H9 (cell line): ENCODE measurements around the gene SMAD6. TPM values are rescaled to one million over a fixed set of nuclear protein-coding genes. Genes with fewer than 3 reads are reported as not detected.

Experiments used
- DNase-seq: peaks from one replicate; pipeline ENCODE4 v3.0.0-alpha.2; 2017
- H2AFZ ChIP-seq: one replicate; pipeline ENCODE4 v1.6.1; 2013; ENCODE audit warnings: mild to moderate bottlenecking, low read length, control low read depth, moderate library complexity
- H2AK5ac ChIP-seq: 2 replicates; pipeline ENCODE4 v1.6.1; 2013; ENCODE audit warnings: low read length, control low read depth, mixed read lengths; ENCODE audit not compliant: insufficient read length
- H2BK120ac ChIP-seq: one replicate; pipeline ENCODE4 v1.6.1; 2013; ENCODE audit warnings: low read depth, mild to moderate bottlenecking, low read length, control low read depth, inconsistent platforms; ENCODE audit not compliant: poor library complexity, severe bottlenecking
- H2BK12ac ChIP-seq: 2 replicates; pipeline ENCODE4 v1.6.1; 2013; ENCODE audit warnings: low read length, control low read depth, mixed read lengths, low read depth; ENCODE audit not compliant: insufficient read length
- H2BK15ac ChIP-seq: 2 replicates; pipeline ENCODE4 v1.6.1; 2013; ENCODE audit warnings: low read depth, low read length, control low read depth
- H2BK20ac ChIP-seq: one replicate; pipeline ENCODE4 v1.6.1; 2013; ENCODE audit warnings: low read depth, mild to moderate bottlenecking, low read length, control low read depth, inconsistent platforms; ENCODE audit not compliant: poor library complexity, severe bottlenecking
- H2BK5ac ChIP-seq: 2 replicates; pipeline ENCODE4 v1.6.1; 2013; ENCODE audit warnings: low read length, control low read depth, mixed read lengths; ENCODE audit not compliant: insufficient read length
- H3K14ac ChIP-seq: 2 replicates; pipeline ENCODE4 v1.6.1; 2013; ENCODE audit warnings: low read length, control low read depth; ENCODE audit not compliant: insufficient read depth
- H3K18ac ChIP-seq: 2 replicates; pipeline ENCODE4 v1.6.1; 2013; ENCODE audit warnings: low read depth, mild to moderate bottlenecking, mixed read lengths, low read length, control low read depth; ENCODE audit not compliant: insufficient read length
- H3K23ac ChIP-seq: 2 replicates; pipeline ENCODE4 v1.6.1; 2013; ENCODE audit warnings: low read length, control low read depth, mixed read lengths, low read depth; ENCODE audit not compliant: insufficient read length
- H3K23me2 ChIP-seq: 2 replicates; pipeline ENCODE4 v1.6.1; 2013; ENCODE audit warnings: low read depth, mild to moderate bottlenecking, mixed read lengths, low read length, control low read depth; ENCODE audit not compliant: insufficient read length, poor library complexity, severe bottlenecking
- H3K27ac ChIP-seq: 2 replicates; pipeline ENCODE4 v1.5.1; 2013; ENCODE audit warnings: low read length, control low read depth, mixed read lengths, low read depth; ENCODE audit not compliant: insufficient read length
- H3K27me3 ChIP-seq: 2 replicates; pipeline ENCODE4 v1.6.1; 2013; ENCODE audit warnings: low read length, control low read depth, inconsistent platforms; ENCODE audit not compliant: insufficient read depth
- H3K4ac ChIP-seq: 2 replicates; pipeline ENCODE4 v1.6.1; 2013; ENCODE audit warnings: low read depth, mild to moderate bottlenecking, control low read depth, inconsistent platforms, low read length, moderate library complexity
- H3K4me1 ChIP-seq: 2 replicates; pipeline ENCODE4 v1.6.1; 2013; ENCODE audit warnings: low read length, control low read depth, inconsistent platforms; ENCODE audit not compliant: insufficient read depth
- H3K4me2 ChIP-seq: 2 replicates; pipeline ENCODE4 v1.6.1; 2013; ENCODE audit warnings: low read length, control low read depth, mixed read lengths; ENCODE audit not compliant: insufficient read length, insufficient read depth
- H3K56ac ChIP-seq: 2 replicates; pipeline ENCODE4 v1.6.1; 2013; ENCODE audit warnings: low read depth, mild to moderate bottlenecking, mixed read lengths, low read length, control low read depth; ENCODE audit not compliant: insufficient read length
- H3K79me1 ChIP-seq: 2 replicates; pipeline ENCODE4 v1.6.1; 2013; ENCODE audit warnings: low read depth, mild to moderate bottlenecking, moderate library complexity, low read length, control low read depth, inconsistent platforms; ENCODE audit not compliant: insufficient read depth, poor library complexity, severe bottlenecking
- H3K79me2 ChIP-seq: 2 replicates; pipeline ENCODE4 v1.6.1; 2013; ENCODE audit warnings: low read length, control low read depth, inconsistent platforms; ENCODE audit not compliant: insufficient read depth
- H3K9ac ChIP-seq: 2 replicates; pipeline ENCODE4 v1.6.1; 2013; ENCODE audit warnings: low read length, control low read depth, mixed read lengths; ENCODE audit not compliant: insufficient read length; ENCODE audit errors: extremely low read depth
- H3K9me3 ChIP-seq: one replicate; pipeline ENCODE4 v1.6.1; 2013; ENCODE audit warnings: low read depth, low read length, inconsistent platforms; ENCODE audit not compliant: control insufficient read depth
- H3T11ph ChIP-seq: one replicate; pipeline ENCODE4 v1.6.1; 2013; ENCODE audit warnings: mild to moderate bottlenecking, low read length, control low read depth, inconsistent platforms
- H4K20me1 ChIP-seq: one replicate; pipeline ENCODE4 v1.6.1; 2013; ENCODE audit not compliant: control insufficient read depth, insufficient read length, insufficient read depth
- H4K5ac ChIP-seq: 2 replicates; pipeline ENCODE4 v1.6.1; 2013; ENCODE audit warnings: low read depth, mild to moderate bottlenecking, mixed read lengths, low read length, control low read depth; ENCODE audit not compliant: insufficient read length
- H4K8ac ChIP-seq: replicated peaks from 2 replicates; pipeline ENCODE4 v1.6.1; 2013; ENCODE audit warnings: low read length, control low read depth, mixed read lengths, low read depth; ENCODE audit not compliant: insufficient read length
- H4K91ac ChIP-seq: 2 replicates; pipeline ENCODE4 v1.6.1; 2013; ENCODE audit warnings: low read depth, mild to moderate bottlenecking, moderate library complexity, mixed read lengths, low read length, control low read depth; ENCODE audit not compliant: insufficient read length
- H3K27ac Mint-ChIP-seq, 3 experiments: 2 replicates in 2 of 3; 3 replicates in 1 of 3; pipeline ENCODE4 v1.8.0; 2020 to 2021; ENCODE audit warnings: mixed read lengths in 3 of 3, mild to moderate bottlenecking in 1 of 3, moderate library complexity in 1 of 3
- H3K27me3 Mint-ChIP-seq: 2 replicates; pipeline ENCODE4 v1.8.0; 2021; ENCODE audit warnings: low read depth, mild to moderate bottlenecking, moderate library complexity, mixed read lengths
- H3K36me3 Mint-ChIP-seq, 3 experiments: 2 replicates in 2 of 3; 3 replicates in 1 of 3; pipeline ENCODE4 v1.8.0; 2020 to 2021; ENCODE audit warnings: low read depth in 3 of 3, mixed read lengths in 3 of 3; ENCODE audit not compliant: insufficient read depth in 1 of 3
- H3K4me1 Mint-ChIP-seq, 2 experiments: 2 replicates each; pipeline ENCODE4 v1.8.0; 2020; ENCODE audit warnings: mixed read lengths in 2 of 2
- H3K4me3 Mint-ChIP-seq, 2 experiments: 2 replicates in 1 of 2; 3 replicates in 1 of 2; pipeline ENCODE4 v1.8.0; 2020 to 2021; ENCODE audit warnings: mild to moderate bottlenecking in 2 of 2, mixed read lengths in 2 of 2, moderate library complexity in 1 of 2
- H3K9me3 Mint-ChIP-seq, 2 experiments: 2 replicates in 1 of 2; 3 replicates in 1 of 2; pipeline ENCODE4 v1.8.0; 2020; ENCODE audit warnings: mild to moderate bottlenecking in 2 of 2, mixed read lengths in 2 of 2, moderate library complexity in 1 of 2
- WGBS: extraction: QIAGEN DNeasy Blood & Tissue Kit; methylation state at CpG from one replicate; pipeline ENCODE4 v1.1.7; 2013; ENCODE audit warnings: missing lambda C conversion rate, low lambda C conversion rate, mixed read lengths; ENCODE audit not compliant: insufficient read length; ENCODE audit errors: extremely low coverage; 5-methylcytosine and 5-hydroxymethylcytosine counted together
- total RNA-seq: library from RNA; stranded (reverse); gene quantifications from 2 replicates; pipeline ENCODE4 v1.2.1, GENCODE V29; 2021
- TF ChIP-seq, protein P1 (sequence below): fragments of 200-600 bp; sonication (generic); conservative IDR thresholded peaks from 3 replicates; pipeline ENCODE4 v1.8.0; 2021; ENCODE audit warnings: antibody characterized with exemption, mild to moderate bottlenecking

SMAD6 gene
- total RNA-seq, 1 experiment from 2014 or later: 6.0 TPM

- Histone ChIP-seq H3K27ac (no peak overlapping the region), H2AK5ac (no peak overlapping the region), H4K91ac (no peak overlapping the region), H2BK20ac (no peak overlapping the region), H2BK15ac (no peak overlapping the region), H3K4ac (no peak overlapping the region), H3K18ac (no peak overlapping the region), H3K23me2 (no peaks in the 10 kb centered on the region), H3K23ac (no peak overlapping the region), H2BK5ac (no peak overlapping the region), H4K5ac (no peak overlapping the region), H3K56ac (no peak overlapping the region), H3K4me2 (no peak overlapping the region), H3K9ac (no peak overlapping the region), H4K20me1 (no peaks in the 10 kb centered on the region), H3K79me1 (no peaks in the 10 kb centered on the region), H3K14ac (no peak overlapping the region; the same call in 1 of the 2 replicates), H2BK12ac (no peak overlapping the region), H3T11ph (no peak overlapping the region), H2BK120ac (no peak overlapping the region), H3K9me3 (no peaks in the 10 kb centered on the region), H3K27me3 (no peaks in the 10 kb centered on the region), H4K8ac (no peak overlapping the region), H3K4me1 (no peaks in the 10 kb centered on the region), H2AFZ (no peak overlapping the region), H3K79me2 (no peaks in the 10 kb centered on the region)
- no CpG with 5 or more reads among the region's 4 CpGs for WGBS
- Mint-ChIP-seq H3K27ac (no peak overlapping the region), H3K4me1 (peaks cover 5 to 6% of the 10 kb centered on the region in 2 experiments; a peak in 3 of 4 replicates), H3K36me3 (no peaks in the 10 kb centered on the region; a peak in 1 of 7 replicates), H3K9me3 (no peaks in the 10 kb centered on the region), H3K4me3 (no peak overlapping the region), H3K27me3 (no peaks in the 10 kb centered on the region)
- no peak for DNase-seq
- TF ChIP-seq, protein P1, sequence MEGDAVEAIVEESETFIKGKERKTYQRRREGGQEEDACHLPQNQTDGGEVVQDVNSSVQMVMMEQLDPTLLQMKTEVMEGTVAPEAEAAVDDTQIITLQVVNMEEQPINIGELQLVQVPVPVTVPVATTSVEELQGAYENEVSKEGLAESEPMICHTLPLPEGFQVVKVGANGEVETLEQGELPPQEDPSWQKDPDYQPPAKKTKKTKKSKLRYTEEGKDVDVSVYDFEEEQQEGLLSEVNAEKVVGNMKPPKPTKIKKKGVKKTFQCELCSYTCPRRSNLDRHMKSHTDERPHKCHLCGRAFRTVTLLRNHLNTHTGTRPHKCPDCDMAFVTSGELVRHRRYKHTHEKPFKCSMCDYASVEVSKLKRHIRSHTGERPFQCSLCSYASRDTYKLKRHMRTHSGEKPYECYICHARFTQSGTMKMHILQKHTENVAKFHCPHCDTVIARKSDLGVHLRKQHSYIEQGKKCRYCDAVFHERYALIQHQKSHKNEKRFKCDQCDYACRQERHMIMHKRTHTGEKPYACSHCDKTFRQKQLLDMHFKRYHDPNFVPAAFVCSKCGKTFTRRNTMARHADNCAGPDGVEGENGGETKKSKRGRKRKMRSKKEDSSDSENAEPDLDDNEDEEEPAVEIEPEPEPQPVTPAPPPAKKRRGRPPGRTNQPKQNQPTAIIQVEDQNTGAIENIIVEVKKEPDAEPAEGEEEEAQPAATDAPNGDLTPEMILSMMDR: no peak
Observed at GRCh38 chr15:66786222-66786621, 84.2 kb downstream of the SMAD6 start.
